Stimulated activated CD8-positive, alpha-beta memory T cell treated with anti-CD3 and anti-CD28 coated beads, Interleukin-4, amount 100 ng/mL, for 24 hours (primary cell): ENCODE data around the gene TMEM95.

ENCODE experiments used
- DNase-seq: peaks from one replicate; pipeline ENCODE4 v3.0.0-alpha.2; 2020; ENCODE audit warnings: low read depth

The TMEM95 gene

DNA sequence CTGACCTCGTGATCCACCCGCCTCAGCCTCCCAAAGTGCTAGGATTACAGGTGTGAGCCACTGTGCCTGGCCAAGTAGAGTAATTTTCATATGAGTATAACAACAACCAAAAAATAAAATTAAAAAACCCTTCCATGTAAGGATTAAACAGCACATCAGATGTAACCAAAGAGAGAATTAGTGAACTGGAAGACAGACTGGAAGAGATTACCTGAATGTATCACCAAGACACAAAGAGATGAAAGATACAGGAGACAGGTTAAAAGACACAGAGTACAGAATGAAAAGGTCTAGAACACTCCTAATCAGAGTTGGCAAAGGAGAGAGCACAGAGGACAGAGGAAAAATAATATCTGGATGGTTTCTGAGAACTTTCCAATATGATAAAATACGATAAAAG is 24.2 kb downstream of the TMEM95 start:
- no peak for DNase-seq

GRCh38 chr17:7380321-7380720 is 25.4 kb downstream of the TMEM95 start:
- no peak for DNase-seq

- no peak for DNase-seq
These were observed 26.1 kb downstream of the TMEM95 start, which contains the start of gene TNK1 for GRCh38 chr17:7380855-7381683. TNK1 (plus strand) TSS chr17:7381089; CDS start chr17:7382927, 1,838 bp downstream.

GRCh38 chr17:7382901-7383300 is 27.9 kb downstream of the TMEM95 start:
- no peak for DNase-seq

DNA sequence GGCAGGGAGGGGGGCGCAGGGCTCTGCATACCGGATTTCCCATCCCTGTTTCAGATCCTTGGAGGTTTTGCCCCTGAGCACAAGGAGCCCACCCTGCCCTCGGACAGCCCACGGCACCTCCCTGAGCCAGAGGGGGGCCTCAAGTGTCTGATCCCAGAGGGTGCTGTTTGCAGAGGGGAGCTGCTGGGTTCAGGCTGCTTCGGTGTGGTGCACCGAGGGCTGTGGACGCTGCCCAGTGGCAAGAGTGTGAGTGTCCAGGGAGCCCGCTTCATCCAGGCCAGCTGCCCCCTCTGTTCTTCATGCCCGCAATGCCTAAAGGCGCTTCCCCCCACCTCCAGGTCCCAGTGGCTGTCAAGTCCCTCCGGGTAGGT is 28.4 kb downstream of the TMEM95 start:
- no peak for DNase-seq

- DNase-seq: peak; percentile 61
These were observed 29.0 kb downstream of the TMEM95 start for GRCh38 chr17:7383742-7384488.

DNA sequence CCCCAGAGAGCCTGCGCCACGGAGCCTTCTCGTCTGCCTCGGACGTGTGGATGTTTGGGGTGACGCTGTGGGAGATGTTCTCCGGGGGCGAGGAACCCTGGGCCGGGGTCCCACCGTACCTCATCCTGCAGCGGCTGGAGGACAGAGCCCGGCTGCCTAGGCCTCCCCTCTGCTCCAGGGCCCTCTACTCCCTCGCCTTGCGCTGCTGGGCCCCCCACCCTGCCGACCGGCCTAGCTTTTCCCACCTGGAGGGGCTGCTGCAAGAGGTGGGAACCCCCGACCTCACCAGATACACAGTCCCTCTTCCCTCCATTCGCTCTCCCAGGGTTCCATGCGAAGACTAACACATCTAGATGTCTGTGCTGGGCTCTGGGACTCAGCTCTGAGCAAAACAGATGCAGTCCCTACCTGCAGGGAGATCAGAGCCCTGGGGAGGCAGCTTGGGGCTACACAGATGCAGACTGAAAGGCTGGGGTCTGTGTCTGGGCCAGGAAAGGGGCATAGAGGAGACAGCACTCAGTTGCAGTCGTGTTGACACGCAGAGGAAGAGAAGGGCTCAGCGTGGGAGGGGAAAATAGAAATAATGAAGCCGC is 29.6 kb downstream of the TMEM95 start:
- DNase-seq: no peak

- no peak for DNase-seq
These were observed 33.9 kb downstream of the TMEM95 start for GRCh38 chr17:7388856-7389255.

- DNase-seq: no peak
These were observed 35.3 kb downstream of the TMEM95 start for GRCh38 chr17:7389924-7390910.

- no peak for DNase-seq
These were observed 36.4 kb downstream of the TMEM95 start for GRCh38 chr17:7391307-7391706.

DNA sequence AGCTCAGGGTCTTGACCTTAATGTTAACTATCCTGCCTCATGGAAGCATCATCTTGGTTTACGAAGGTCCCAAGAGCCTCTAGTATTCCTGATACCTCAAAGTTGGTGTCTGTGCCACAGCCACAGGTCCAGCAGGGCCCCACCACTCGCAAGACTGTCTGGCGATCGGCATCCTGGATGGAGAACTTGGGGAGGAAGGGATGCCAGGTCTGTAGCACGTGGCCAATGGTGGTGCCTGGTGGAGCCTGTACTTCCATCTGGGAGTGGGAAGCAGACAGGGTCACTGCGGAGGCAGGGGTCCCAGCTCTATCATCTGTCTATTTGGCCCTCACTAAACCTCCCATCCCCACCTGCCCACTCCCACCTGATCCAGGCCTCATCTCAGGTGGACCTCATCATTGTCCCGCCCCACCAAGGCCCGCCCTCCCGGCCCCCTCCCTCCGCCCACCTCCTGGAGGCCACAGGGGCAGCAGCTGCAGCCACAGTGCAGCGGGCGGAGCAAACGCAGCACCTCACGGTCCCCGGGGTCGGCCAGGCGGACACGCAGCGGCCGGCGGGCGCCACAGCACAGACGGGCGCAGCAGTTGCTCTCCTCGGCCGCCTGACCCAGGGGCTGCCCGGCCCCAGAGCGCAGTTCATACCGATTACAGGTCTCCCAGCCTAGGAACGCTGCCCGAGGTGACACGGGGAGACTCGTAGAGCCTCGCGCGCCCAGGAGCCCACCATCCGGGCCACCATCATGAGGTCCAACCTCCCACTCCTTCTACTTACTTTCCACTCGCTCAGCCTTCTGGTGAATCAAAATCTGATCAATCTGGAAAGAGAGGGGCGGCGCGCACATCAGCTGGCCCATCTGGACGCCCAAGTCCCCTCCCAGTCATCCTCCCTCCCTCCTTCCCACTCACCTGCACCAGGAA is 38.0 kb downstream of the TMEM95 start:
- DNase-seq: no peak

DNA sequence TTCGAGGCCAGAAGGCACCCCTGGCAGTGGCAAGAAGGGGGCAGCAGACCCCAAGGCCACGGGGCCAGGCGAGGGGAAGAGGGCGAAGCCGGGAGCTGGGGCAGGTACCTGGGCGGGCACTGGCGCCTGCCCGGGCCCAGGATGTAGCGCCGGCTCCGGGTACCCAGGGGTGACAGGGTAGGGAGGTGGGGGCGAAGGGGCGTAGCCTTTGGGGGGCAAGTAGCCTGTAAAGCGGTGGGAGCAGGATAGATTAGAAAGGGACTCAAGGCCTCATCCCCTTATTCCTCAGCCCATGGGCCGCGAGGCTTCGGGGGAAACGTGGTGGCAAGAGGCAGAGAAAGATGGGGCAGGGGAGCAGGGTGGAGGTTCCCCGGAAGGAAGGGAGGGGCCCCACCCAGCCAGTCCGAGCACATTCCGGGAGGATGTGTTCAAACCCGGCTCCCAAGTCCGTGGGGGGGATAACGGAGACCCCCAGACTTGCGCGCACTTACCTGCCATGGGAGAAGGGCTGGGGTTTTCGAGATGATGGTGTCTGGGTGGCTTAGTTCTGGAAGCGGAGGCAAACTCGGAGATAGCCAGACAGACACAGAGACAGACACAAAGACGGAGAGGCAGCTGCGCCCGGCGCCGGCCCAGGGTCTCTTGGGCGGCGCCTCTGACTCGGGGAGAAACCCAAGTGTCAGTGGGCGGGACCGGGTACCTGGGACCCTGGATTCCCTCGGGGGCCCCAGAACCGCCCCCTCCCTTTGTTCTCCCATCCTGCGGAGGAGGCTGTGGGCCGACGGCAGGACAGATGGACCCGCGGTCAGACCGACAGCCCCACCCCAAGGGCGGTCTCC is 38.9 kb downstream of the TMEM95 start:
- DNase-seq: peak; percentile 42

DNA sequence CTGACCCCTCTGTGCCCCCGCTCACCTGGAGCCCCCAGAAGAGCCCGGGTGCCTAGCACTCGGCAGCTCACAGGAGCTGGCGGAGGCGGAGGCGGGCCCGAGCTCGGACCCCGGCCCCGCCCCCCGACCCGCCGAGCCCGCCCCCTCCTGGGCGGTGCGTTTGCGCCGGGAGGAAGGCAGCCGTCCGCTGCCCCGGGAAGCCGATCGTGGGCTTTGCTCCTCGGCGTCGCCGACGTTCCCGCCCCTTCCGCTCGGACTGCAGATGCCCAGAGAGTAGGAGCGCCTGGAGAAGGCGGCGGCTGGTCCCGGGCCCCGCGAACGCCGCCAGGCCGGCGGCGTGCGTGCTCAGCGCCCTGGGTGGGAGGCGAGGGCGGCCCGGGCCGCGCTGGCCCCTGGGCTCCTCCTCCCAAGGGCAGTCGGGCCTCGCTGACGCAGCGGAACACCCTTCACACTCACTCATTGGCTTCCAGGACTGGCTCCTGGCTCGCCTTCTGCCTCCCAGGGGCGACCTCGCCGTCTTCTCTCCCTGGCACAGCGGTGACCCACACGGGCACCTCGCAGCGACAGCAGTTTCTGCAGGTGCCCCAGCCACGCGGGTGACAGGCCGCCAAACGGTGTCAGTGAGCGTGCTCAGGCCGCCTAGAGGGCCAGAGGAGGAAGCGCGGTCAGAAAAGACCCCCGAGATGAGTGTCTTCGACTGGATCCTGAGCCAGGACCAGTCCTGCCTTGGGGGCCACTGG is 39.7 kb downstream of the TMEM95 start, which contains the start of gene PLSCR3:
Gene PLSCR3, minus strand, starts transcription at position 74 of the 740 bp plus-strand sequence. CDS start 415 bp downstream, outside the sequence.
- DNase-seq: peak; percentile 77

- no peak for DNase-seq
These were observed 41.2 kb downstream of the TMEM95 start for GRCh38 chr17:7396147-7396546.

GRCh38 chr17:7398612-7399011 is 43.7 kb downstream of the TMEM95 start:
- no peak for DNase-seq

DNA sequence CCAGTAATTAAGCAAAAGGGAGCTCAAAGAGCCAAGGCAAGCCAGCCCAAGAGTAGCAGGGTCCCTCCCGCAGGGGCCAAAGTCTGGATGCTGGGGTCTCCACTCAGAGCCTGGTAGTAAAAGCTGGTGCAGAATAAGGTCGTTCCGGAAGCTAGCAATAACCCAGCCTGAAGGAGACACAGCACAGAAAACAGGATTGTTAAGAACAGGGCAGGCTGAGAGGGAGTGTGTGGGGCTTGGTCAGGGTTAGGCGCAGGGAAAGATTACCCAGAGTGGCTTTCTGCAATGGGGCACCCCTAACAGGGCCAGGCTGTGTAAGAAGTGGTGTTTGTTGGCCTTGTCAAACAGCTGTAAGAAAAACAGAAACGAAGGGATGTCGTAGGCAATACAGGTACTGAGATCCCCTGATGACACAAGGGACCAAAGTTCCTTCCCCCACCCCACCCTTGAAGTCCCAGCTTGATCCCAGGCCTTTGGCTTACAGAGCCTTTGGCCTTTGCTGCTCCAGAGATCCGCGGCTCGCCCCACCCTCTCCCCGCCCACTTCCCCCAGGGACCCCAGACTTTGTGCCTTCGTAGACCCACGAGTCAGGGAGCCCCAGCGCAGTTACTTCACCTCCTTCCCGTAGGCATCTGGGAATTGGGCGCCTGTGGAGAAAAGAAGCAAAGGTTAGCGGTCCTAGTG is 48.2 kb downstream of the TMEM95 start:
- no peak for DNase-seq

DNA sequence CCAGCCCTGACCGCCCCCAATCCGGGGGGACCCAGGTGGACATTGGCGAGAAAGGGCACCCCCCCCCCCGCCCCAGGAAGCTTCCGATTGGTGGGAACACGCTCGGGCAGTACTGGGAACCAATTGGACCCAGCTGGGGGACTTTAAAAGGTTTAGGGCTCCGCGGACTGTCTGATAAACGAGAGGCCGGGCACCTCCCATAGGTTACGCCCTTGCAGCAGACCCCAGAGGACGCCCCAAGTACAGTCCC is 48.7 kb downstream of the TMEM95 start:
- DNase-seq: no peak

DNA sequence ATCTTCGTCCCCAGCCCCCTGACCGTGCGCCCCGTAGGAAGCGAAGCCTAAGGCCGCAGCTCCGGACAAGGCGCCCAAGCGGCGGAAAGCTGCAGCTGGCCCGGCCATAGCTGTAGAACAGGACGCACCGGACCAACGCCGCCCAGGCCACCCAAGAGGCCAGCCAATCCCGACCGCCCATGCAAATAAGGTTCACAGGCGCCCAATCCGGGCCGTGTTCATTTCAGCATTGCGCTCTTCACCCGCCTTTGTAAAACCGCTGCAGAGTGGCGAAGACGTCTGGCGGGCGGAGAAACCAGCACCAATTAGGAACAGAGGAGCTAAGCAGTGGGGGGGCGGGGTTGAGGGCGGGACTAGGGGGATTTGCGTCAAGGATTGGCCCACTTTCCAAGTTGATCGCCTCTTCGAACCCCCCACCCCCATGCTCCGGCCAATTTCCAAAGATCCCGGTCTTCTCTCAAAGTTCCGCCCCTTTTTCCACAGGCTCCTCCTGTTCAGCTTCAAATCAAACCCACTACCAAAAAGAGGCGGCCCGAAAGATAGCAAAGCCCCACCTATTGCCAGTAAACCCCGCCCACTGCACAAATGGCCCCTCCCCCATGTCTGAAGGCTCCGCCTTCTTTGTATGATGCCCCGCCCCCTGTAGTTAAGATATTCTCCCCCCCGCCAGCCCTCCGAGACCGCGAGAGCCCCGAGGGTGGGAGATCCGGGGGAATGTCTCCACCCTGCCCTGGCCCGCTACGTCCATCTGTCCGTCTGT is 49.2 kb downstream of the TMEM95 start, which contains the start of gene TMEM256:
Gene TMEM256, minus strand, starts transcription at position 121 of the 760 bp plus-strand sequence. Its CDS starts 13 bp downstream, at position 108.
- DNase-seq: peak; percentile 93
